Measurements from ENCODE around the gene PCDHGB4.
"Not testable (repeated sequence)": the region's sequence is repeated elsewhere in the genome, so short reads cannot be mapped to it uniquely, and the experiment has no call there.

Gene PCDHGB4

DNA sequence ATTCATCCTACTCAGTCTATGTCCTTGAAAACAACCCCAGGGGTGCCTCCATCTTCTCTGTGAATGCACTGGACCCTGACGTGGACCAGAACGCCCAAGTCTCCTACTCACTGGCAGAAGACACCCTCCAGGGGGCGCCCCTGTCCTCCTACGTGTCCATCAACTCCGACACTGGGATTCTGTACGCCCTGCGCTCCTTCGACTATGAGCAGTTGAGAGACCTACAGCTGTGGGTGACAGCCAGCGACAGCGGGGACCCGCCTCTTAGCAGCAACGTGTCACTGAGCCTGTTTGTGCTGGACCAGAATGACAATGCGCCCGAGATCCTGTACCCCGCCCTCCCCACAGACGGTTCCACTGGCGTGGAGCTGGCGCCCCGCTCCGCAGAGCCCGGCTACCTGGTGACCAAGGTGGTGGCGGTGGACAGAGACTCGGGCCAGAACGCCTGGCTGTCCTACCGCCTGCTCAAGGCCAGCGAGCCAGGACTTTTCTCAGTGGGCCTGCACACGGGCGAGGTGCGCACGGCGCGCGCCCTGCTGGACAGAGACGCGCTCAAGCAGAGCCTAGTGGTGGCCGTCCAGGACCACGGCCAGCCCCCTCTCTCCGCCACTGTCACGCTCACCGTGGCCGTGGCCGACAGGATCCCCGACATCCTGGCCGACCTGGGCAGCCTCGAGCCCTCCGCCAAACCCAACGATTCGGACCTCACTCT, 11.9 kb upstream of the PCDHGB4 start:
- H3K36me3 ChIP-seq (ENCODE audit: control insufficient read depth in 4 of 4, insufficient read depth in 4 of 4, low read length in 3 of 4); H3K4me1 ChIP-seq (ENCODE audit: control extremely low read depth in 1 of 4, control insufficient read depth in 4 of 4, insufficient read depth in 4 of 4, low read length in 3 of 4); POLR2A ChIA-PET; DNase-seq; H3K27ac ChIP-seq (ENCODE audit: insufficient read depth in 1 of 2, low read depth in 1 of 2, low read length in 2 of 2, poor library complexity in 1 of 2, severe bottlenecking in 2 of 2); H3K4me3 ChIP-seq (ENCODE audit: control insufficient read depth in 1 of 7, extremely low read depth in 1 of 7, insufficient read depth in 4 of 7, low read depth in 2 of 7, low read length in 6 of 7): not testable (repeated sequence)
- peaks cover 13 to 77% (median 62%) of the 10 kb centered on the region in 5 experiments for H3K9me3 ChIP-seq (ENCODE audit: control extremely low read depth in 1 of 5, control insufficient read depth in 4 of 5, insufficient read depth in 2 of 5, low read depth in 1 of 5, low read length in 4 of 5)
- H3K27me3 ChIP-seq (replicated peaks in 2 of 5; ENCODE audit: control insufficient read depth in 4 of 5, insufficient read depth in 5 of 5, low read length in 4 of 5), result peaks cover 9 to 71% (median 19%) of the 10 kb centered on the region in 5 experiments
- CTCF ChIA-PET, result interaction anchor here (0.6 kb wide), 1 partner anchor 764 kb away, joined by 3 read pairs; no protein-coding TSS in a partner anchor
- 38% methylated on average over 17 of the region's 48 CpGs for WGBS (ENCODE audit: insufficient coverage)

DNA sequence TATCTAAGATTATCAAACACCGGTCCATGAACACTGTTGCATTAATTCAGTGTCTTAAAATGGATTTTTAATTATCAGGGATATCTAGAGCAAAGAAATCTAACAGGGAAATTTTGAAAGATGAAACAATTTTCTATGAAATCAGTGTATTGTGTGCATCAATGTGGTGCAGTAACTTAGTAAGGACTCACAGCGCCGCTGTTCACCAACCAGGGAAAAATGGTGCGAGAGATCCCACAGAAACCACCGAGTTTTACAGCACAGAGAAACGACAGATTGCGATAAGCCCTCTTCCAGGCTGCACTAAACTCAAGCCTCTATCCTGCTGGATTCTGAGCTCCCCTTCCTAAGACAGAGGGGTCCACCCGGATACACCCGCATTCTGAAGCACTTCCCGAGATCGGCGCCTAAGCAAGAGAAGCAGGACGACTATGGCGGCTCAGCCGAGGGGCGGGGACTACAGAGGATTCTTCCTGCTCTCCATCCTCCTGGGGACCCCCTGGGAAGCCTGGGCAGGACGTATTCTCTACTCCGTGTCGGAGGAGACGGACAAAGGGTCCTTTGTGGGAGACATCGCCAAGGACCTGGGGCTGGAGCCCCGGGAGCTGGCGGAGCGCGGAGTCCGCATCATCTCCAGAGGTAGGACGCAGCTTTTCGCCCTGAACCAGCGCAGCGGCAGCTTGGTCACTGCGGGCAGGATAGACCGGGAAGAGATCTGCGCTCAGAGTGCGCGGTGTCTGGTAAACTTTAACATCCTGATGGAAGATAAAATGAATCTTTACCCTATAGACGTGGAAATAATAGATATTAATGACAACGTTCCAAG, 4.8 kb upstream of the PCDHGB4 start, which contains the start of gene PCDHGA7:
PCDHGA7 (plus strand) TSS at position 274 of the 826 bp plus-strand sequence; CDS start at position 432, 158 bp downstream.
- H3K4me3 ChIP-seq (ENCODE audit: control insufficient read depth in 1 of 7, extremely low read depth in 1 of 7, insufficient read depth in 4 of 7, low read depth in 2 of 7, low read length in 6 of 7), result peak within 1 kb of the TSS in 6 of 7 experiments; percentile 16 to 63 (median 51)
- H3K9me3 ChIP-seq (ENCODE audit: control extremely low read depth in 1 of 5, control insufficient read depth in 4 of 5, insufficient read depth in 2 of 5, low read depth in 1 of 5, low read length in 4 of 5), result peaks cover 3 to 62% (median 39%) of the 10 kb centered on the region in 5 experiments

DNA sequence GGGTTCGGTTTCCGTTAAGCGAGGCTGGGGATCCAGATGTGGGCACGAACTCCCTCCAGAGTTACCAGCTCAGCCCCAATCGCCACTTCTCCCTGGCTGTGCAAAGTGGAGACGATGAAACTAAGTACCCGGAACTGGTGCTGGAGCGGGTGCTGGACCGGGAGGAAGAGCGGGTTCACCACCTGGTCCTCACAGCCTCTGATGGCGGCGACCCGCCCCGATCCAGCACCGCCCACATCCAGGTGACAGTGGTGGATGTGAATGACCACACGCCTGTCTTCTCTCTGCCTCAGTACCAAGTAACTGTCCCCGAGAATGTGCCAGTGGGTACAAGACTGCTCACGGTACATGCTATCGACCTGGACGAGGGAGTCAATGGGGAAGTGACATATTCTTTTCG, 4.2 kb upstream of the PCDHGB4 start:
- H3K4me3 ChIP-seq (ENCODE audit: control insufficient read depth in 1 of 7, extremely low read depth in 1 of 7, insufficient read depth in 4 of 7, low read depth in 2 of 7, low read length in 6 of 7), result peak overlapping the region in 2 of 7 experiments; percentile 62 to 63
- peaks cover 7 to 58% (median 29%) of the 10 kb centered on the region in 5 experiments for H3K27me3 ChIP-seq (replicated peaks in 2 of 5; ENCODE audit: control insufficient read depth in 4 of 5, insufficient read depth in 5 of 5, low read length in 4 of 5)
- ChIA-PET CTCF (interaction anchor here (0.7 to 1.5 kb wide), 3 partner anchors 13 to 180 kb away, joined by 3 to 5 read pairs (median 4); no protein-coding TSS in a partner anchor), POLR2A (no interaction called here)
- H3K9me3 ChIP-seq (ENCODE audit: control extremely low read depth in 1 of 5, control insufficient read depth in 4 of 5, insufficient read depth in 2 of 5, low read depth in 1 of 5, low read length in 4 of 5), result peaks cover 3 to 60% (median 42%) of the 10 kb centered on the region in 5 experiments
- DNase-seq, result no peak
- H3K36me3 ChIP-seq (ENCODE audit: control insufficient read depth in 4 of 4, insufficient read depth in 4 of 4, low read length in 3 of 4), result no peaks in the 10 kb centered on the region
- H3K4me1 ChIP-seq (ENCODE audit: control extremely low read depth in 1 of 4, control insufficient read depth in 4 of 4, insufficient read depth in 4 of 4, low read length in 3 of 4), result no peaks in the 10 kb centered on the region
- 29% methylated on average over 13 of the region's 21 CpGs for WGBS (ENCODE audit: insufficient coverage)
- no peak overlapping the region for H3K27ac ChIP-seq (ENCODE audit: insufficient read depth in 1 of 2, low read depth in 1 of 2, low read length in 2 of 2, poor library complexity in 1 of 2, severe bottlenecking in 2 of 2)

More for the DNA sequence above, 4.8 kb upstream of the PCDHGB4 start, which contains the start of gene PCDHGA7:
- Histone ChIP-seq H3K27ac (ENCODE audit: insufficient read depth in 1 of 2, low read depth in 1 of 2, low read length in 2 of 2, poor library complexity in 1 of 2, severe bottlenecking in 2 of 2) (no peak within 1 kb of the TSS), H3K4me1 (ENCODE audit: control extremely low read depth in 1 of 4, control insufficient read depth in 4 of 4, insufficient read depth in 4 of 4, low read length in 3 of 4) (no peaks in the 10 kb centered on the region), H3K27me3 (replicated peaks in 2 of 5; ENCODE audit: control insufficient read depth in 4 of 5, insufficient read depth in 5 of 5, low read length in 4 of 5) (peaks cover 6 to 57% (median 28%) of the 10 kb centered on the region in 5 experiments), H3K36me3 (ENCODE audit: control insufficient read depth in 4 of 4, insufficient read depth in 4 of 4, low read length in 3 of 4) (no peaks in the 10 kb centered on the region)
- CTCF ChIA-PET, result interaction anchor here (0.7 to 1.5 kb wide), 4 partner anchors 14 to 181 kb away, joined by 3 to 5 read pairs (median 4); partner anchors contain the start of gene TAF7
- POLR2A ChIA-PET, result no interaction called here
- DNase-seq, result peak in 2 of 3 donors; percentile 54 to 58
- 6% methylated on average over 31 of the region's 37 CpGs for whole genome bisulfite sequencing (ENCODE audit: insufficient coverage)

DNA sequence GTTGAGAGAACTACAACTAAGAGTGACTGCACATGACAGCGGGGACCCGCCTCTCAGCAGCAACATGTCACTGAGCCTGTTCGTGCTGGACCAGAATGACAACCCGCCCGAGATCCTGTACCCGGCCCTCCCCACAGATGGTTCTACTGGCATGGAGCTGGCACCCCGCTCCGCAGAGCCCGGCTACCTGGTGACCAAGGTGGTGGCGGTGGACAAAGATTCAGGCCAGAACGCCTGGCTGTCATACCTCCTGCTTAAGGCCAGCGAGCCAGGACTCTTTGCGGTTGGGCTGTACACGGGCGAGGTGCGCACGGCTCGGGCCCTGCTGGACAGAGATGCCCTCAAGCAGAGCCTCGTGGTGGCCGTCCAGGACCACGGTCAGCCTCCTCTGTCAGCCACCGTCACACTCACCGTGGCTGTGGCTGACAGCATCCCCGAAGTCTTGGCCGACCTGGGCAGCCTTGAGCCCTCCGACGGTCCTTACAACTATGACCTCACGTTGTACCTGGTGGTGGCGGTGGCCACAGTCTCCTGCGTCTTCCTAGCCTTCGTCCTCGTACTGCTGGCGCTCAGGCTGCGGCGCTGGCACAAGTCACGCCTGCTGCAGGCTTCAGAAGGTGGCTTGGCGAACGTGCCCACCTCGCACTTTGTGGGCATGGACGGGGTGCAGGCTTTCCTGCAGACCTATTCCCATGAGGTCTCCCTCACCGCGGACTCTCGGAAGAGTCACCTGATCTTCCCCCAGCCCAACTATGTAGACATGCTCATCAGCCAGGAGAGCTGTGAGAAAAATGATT, 2.8 kb upstream of the PCDHGB4 start:
- H3K27ac ChIP-seq (ENCODE audit: insufficient read depth in 1 of 2, low read depth in 1 of 2, low read length in 2 of 2, poor library complexity in 1 of 2, severe bottlenecking in 2 of 2), result no peak overlapping the region
- POLR2A ChIA-PET, result no interaction called here
- H3K4me1 ChIP-seq (ENCODE audit: control extremely low read depth in 1 of 4, control insufficient read depth in 4 of 4, insufficient read depth in 4 of 4, low read length in 3 of 4), result no peaks in the 10 kb centered on the region
- CTCF ChIA-PET, result no interaction called here
- H3K9me3 ChIP-seq (ENCODE audit: control extremely low read depth in 1 of 5, control insufficient read depth in 4 of 5, insufficient read depth in 2 of 5, low read depth in 1 of 5, low read length in 4 of 5), result peaks cover 2 to 69% (median 53%) of the 10 kb centered on the region in 5 experiments
- H3K27me3 ChIP-seq (replicated peaks in 2 of 5; ENCODE audit: control insufficient read depth in 4 of 5, insufficient read depth in 5 of 5, low read length in 4 of 5), result peaks cover 14 to 72% (median 34%) of the 10 kb centered on the region in 5 experiments
- no peak overlapping the region for H3K4me3 ChIP-seq (ENCODE audit: control insufficient read depth in 1 of 7, extremely low read depth in 1 of 7, insufficient read depth in 4 of 7, low read depth in 2 of 7, low read length in 6 of 7)
- peaks cover 0 to 4% (median 0%) of the 10 kb centered on the region in 4 experiments for H3K36me3 ChIP-seq (ENCODE audit: control insufficient read depth in 4 of 4, insufficient read depth in 4 of 4, low read length in 3 of 4)
- WGBS (ENCODE audit: insufficient coverage), result 44% methylated on average over 42 of the region's 43 CpGs
- no peak for DNase-seq

DNA sequence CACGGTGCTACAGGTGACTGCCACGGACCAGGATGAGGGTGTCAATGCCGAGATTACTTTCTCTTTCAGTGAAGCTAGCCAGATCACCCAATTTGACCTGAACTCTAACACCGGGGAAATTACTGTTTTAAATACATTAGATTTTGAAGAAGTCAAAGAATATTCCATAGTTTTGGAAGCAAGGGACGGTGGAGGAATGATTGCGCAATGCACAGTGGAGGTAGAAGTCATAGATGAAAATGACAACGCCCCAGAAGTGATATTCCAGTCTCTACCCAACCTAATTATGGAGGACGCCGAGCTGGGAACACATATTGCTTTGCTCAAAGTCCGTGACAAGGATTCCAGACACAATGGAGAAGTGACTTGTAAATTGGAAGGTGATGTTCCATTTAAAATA, 1.2 kb downstream of the PCDHGB4 start:
- WGBS (ENCODE audit: insufficient coverage), result 31% methylated on average over 5 of the region's 10 CpGs
- Histone ChIP-seq H3K4me1 (ENCODE audit: control extremely low read depth in 1 of 4, control insufficient read depth in 4 of 4, insufficient read depth in 4 of 4, low read length in 3 of 4) (no peaks in the 10 kb centered on the region), H3K9me3 (ENCODE audit: control extremely low read depth in 1 of 5, control insufficient read depth in 4 of 5, insufficient read depth in 2 of 5, low read depth in 1 of 5, low read length in 4 of 5) (peaks cover 0 to 78% (median 54%) of the 10 kb centered on the region in 5 experiments), H3K36me3 (ENCODE audit: control insufficient read depth in 4 of 4, insufficient read depth in 4 of 4, low read length in 3 of 4) (peaks cover 0 to 8% (median 0%) of the 10 kb centered on the region in 4 experiments), H3K4me3 (ENCODE audit: control insufficient read depth in 1 of 7, extremely low read depth in 1 of 7, insufficient read depth in 4 of 7, low read depth in 2 of 7, low read length in 6 of 7) (no peak overlapping the region), H3K27me3 (replicated peaks in 2 of 5; ENCODE audit: control insufficient read depth in 4 of 5, insufficient read depth in 5 of 5, low read length in 4 of 5) (peaks cover 11 to 80% (median 38%) of the 10 kb centered on the region in 5 experiments), H3K27ac (ENCODE audit: insufficient read depth in 1 of 2, low read depth in 1 of 2, low read length in 2 of 2, poor library complexity in 1 of 2, severe bottlenecking in 2 of 2) (no peak overlapping the region)
- DNase-seq, result no peak
- POLR2A ChIA-PET, result no interaction called here
- CTCF ChIA-PET, result interaction anchor here (1.2 to 1.7 kb wide), 3 partner anchors 8 to 42 kb away, joined by 3 to 4 read pairs (median 4); partner anchors contain the start of gene PCDHGA12

DNA sequence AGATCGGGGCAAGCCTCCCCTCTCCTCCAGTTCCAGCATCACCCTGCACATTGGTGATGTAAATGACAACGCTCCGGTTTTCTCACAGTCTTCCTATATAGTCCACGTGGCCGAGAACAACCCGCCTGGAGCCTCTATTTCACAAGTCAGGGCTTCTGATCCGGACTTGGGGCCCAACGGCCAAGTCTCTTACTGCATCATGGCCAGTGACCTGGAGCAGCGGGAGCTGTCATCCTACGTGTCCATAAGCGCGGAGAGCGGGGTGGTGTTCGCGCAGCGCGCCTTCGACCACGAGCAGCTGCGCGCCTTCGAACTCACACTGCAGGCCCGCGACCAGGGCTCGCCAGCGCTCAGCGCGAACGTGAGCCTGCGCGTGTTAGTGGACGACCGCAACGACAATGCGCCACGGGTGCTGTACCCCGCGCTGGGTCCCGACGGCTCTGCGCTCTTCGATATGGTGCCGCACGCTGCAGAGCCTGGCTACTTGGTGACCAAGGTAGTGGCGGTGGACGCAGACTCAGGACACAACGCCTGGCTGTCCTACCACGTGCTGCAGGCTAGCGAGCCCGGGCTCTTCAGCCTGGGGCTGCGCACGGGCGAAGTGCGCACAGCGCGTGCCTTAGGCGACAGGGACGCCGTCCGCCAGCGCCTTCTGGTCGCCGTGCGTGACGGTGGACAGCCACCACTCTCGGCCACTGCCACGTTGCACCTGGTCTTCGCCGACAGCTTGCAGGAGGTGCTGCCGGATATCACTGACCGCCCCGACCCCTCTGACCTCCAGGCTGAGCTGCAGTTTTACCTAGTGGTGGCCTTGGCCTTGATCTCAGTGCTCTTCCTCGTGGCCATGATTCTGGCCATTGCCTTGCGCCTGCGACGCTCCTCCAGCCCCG, 1.9 kb downstream of the PCDHGB4 start:
- no peak for DNase-seq
- Histone ChIP-seq H3K27me3 (replicated peaks in 2 of 5; ENCODE audit: control insufficient read depth in 4 of 5, insufficient read depth in 5 of 5, low read length in 4 of 5) (peaks cover 13 to 80% (median 42%) of the 10 kb centered on the region in 5 experiments), H3K9me3 (ENCODE audit: control extremely low read depth in 1 of 5, control insufficient read depth in 4 of 5, insufficient read depth in 2 of 5, low read depth in 1 of 5, low read length in 4 of 5) (peaks cover 0 to 77% (median 52%) of the 10 kb centered on the region in 5 experiments), H3K36me3 (ENCODE audit: control insufficient read depth in 4 of 4, insufficient read depth in 4 of 4, low read length in 3 of 4) (peaks cover 0 to 8% (median 0%) of the 10 kb centered on the region in 4 experiments), H3K4me1 (ENCODE audit: control extremely low read depth in 1 of 4, control insufficient read depth in 4 of 4, insufficient read depth in 4 of 4, low read length in 3 of 4) (no peaks in the 10 kb centered on the region), H3K27ac (ENCODE audit: insufficient read depth in 1 of 2, low read depth in 1 of 2, low read length in 2 of 2, poor library complexity in 1 of 2, severe bottlenecking in 2 of 2) (no peak overlapping the region), H3K4me3 (ENCODE audit: control insufficient read depth in 1 of 7, extremely low read depth in 1 of 7, insufficient read depth in 4 of 7, low read depth in 2 of 7, low read length in 6 of 7) (no peak overlapping the region)
- 34% methylated on average over 77 of the region's 77 CpGs for WGBS (ENCODE audit: insufficient coverage)
- CTCF ChIA-PET, result interaction anchor here (1.0 to 1.7 kb wide), 4 partner anchors 7 to 135 kb away, joined by 3 to 4 read pairs (median 4); no protein-coding TSS in a partner anchor
- POLR2A ChIA-PET, result no interaction called here
